EH (cell line): ENCODE measurements around the gene HSD17B11.
"Not testable (repeated sequence)": the region's sequence is repeated elsewhere in the genome, so short reads cannot be mapped to it uniquely, and the experiment has no call there.

ENCODE experiments used
- DNase-seq: peaks from one replicate; pipeline ENCODE4 v3.0.0-alpha.2; 2015; ENCODE audit warnings: low read depth

The HSD17B11 gene

GRCh38 chr4:87405211-87405820 is 14.3 kb upstream of the HSD17B11 start:
- DNase-seq, result no peak

- DNase-seq, result peak; percentile 34
These were observed 12.7 kb upstream of the HSD17B11 start for GRCh38 chr4:87403732-87404131.

GRCh38 chr4:87399954-87400353 is 9.0 kb upstream of the HSD17B11 start:
- no peak for DNase-seq

GRCh38 chr4:87399148-87399547 is 8.2 kb upstream of the HSD17B11 start:
- DNase-seq, result no peak

GRCh38 chr4:87395851-87396250 is 4.9 kb upstream of the HSD17B11 start:
- not testable (repeated sequence) for DNase-seq

GRCh38 chr4:87395073-87395472 is 4.1 kb upstream of the HSD17B11 start:
- DNase-seq, result not testable (repeated sequence)

GRCh38 chr4:87392183-87392582 is 1.2 kb upstream of the HSD17B11 start:
- no peak for DNase-seq

GRCh38 chr4:87391576-87392054 is 627 bp upstream of the HSD17B11 start:
- no peak for DNase-seq

GRCh38 chr4:87390551-87390890 is 467 bp downstream of the HSD17B11 start:
- DNase-seq, result no peak

- not testable (repeated sequence) for DNase-seq
These were observed 933 bp downstream of the HSD17B11 start for GRCh38 chr4:87390055-87390454.

- no peak for DNase-seq
These were observed 2.1 kb downstream of the HSD17B11 start for GRCh38 chr4:87388901-87389300.

- DNase-seq, result no peak
These were observed 3.8 kb downstream of the HSD17B11 start for GRCh38 chr4:87387237-87387636.

GRCh38 chr4:87384466-87385132 is 6.4 kb downstream of the HSD17B11 start:
- not testable (repeated sequence) for DNase-seq

- DNase-seq, result no peak
These were observed 8.1 kb downstream of the HSD17B11 start for GRCh38 chr4:87382931-87383330.

GRCh38 chr4:87382116-87382515 is 8.9 kb downstream of the HSD17B11 start:
- DNase-seq, result no peak

GRCh38 chr4:87377816-87378215 is 13.2 kb downstream of the HSD17B11 start:
- no peak for DNase-seq

GRCh38 chr4:87375719-87376291 is 15.2 kb downstream of the HSD17B11 start:
- DNase-seq, result peak; percentile 79

- no peak for DNase-seq
These were observed 20.9 kb downstream of the HSD17B11 start for GRCh38 chr4:87370068-87370467.

GRCh38 chr4:87366521-87367162 is 24.3 kb downstream of the HSD17B11 start:
- no peak for DNase-seq

GRCh38 chr4:87365348-87365747 is 25.6 kb downstream of the HSD17B11 start:
- no peak for DNase-seq

GRCh38 chr4:87363552-87363951 is 27.4 kb downstream of the HSD17B11 start:
- peak; percentile 10 for DNase-seq

GRCh38 chr4:87360338-87360935 is 30.6 kb downstream of the HSD17B11 start:
- peak; percentile 1 for DNase-seq

GRCh38 chr4:87359258-87359657 is 31.7 kb downstream of the HSD17B11 start:
- no peak for DNase-seq
